NCI-H526 (cell line): ENCODE data around the gene GNAT1.
"Not testable (repeated sequence)": the region's sequence is repeated elsewhere in the genome, so short reads cannot be mapped to it uniquely, and the experiment has no call there.

Source experiments
- DNase-seq, 2 experiments: peaks; one replicate each; lab custom pipeline; 2025; lab: John Stamatoyannopoulos, UW

GNAT1 gene

DNA sequence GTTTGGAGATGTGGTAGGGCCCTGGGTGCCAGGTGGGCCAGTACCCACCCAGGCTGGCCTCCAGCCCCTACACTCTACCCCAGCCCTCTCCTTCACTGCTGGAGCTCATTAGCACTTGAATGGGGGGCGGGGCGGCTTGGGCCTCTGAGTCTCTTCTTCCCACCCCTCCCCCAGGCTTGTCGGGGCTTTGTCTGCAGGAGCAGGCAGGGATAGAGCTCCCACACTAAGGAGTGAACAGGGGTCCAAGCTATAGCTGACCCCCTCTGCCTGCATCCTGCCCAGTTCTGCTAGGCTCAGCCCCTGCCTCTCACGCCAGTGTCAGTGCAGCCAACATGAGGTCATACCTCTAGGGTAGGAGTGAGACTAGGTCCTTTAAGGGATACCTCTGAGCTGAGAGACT lies 49.8 kb downstream of the GNAT1 start:
- DNase-seq = no peak

DNA sequence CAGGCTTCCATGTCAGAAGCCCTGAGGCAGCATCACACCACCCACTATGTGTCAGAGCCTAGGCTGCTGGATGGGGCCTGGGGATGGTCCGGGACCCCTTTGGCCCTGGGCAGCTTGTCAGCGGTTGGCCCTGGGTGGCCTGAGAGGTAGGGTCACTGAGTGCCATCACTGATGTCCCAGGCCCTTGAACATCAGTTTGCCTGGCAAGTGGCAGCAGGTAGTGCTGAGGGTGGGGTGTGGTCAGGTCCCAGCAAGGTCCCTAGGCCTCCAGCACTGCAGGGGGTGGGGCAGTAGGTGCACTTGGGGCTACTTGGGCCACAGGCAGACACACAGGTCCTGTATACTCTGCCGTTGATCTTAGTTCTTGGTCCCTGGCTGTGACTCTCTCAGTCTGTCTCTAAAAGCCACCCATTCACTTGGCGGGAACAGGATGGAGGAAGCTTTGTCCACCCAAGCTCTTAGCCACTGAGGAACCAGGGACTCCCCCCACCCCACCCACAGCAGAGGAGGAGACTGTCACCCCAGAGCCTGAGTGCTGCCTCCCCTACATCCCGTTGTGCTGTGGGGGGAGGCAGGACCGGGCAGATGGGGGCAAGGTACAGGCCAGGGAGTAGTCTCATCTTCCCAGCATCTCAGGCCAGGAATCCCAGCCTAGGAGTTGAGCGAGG lies 50.4 kb downstream of the GNAT1 start:
- DNase-seq = no peak

DNA sequence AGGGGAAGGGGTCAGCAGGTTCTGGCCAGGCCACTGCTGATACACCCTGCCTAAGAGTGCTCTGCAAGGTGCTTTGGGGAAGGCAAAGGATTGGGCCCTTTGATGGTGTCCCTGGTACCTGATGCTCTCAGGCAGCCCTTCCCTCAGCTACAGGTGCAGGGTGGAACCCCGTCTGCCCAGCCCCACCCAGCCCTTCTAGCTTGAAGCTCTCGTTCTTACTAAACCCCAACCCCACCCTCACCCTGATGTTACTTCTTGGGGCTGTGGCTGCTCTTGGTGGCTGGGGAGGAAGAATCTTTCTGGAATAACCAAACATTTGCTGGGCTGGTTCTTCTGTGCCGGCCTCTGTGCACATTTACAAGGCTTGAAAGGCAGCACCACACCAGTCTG lies 51.0 kb downstream of the GNAT1 start:
- no peak for DNase-seq

DNA sequence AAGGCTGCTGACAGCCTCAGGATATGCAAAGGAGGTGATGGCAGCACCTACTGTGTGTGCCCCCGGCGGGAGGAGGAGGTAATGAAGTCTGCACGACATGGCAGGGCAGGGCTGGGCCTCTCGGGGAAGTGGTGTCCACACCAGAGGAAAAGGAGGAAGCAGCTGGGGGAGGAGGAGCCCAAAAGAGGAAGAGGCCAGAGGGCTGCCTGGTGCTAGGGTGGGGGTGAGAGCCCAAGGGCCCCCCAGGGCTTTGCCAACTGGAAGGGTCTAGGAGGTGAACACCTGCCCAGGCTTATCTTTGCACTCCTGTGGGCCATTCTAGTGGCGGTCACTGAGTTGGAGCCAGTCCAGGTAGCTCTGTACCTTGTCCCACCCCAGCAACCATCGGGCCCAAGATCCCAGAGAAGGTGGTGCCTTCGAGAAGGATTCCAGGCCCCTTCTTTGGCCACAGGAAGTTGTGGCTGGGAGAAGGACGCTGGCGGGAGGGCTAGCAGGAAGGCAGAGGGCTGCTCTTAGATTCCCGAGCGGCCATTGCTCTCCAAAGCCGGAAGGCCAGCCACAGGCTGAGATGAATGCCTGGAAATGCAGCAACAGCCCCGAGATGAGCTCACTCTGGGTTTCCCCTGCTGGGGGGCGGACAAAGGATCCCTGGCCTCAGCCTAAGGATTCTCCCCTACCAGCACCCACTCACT lies 51.6 kb downstream of the GNAT1 start:
- DNase-seq = no peak

DNA sequence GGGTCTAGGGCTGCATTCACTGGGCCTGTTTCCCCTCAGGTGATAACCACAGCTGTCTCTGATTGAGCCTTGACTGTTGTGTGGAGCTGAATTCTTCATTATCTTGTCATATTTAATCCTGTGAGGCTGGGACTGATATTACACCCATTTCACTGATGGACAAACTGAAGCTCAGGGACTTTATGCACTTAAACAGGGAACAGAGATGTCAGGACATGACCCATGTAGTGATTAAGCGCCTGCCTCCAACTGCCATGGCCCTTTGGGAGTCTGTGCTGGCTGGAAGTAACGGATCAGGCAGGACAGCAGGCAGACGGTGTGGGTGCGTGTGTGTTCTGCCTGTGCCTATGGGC lies 52.1 kb downstream of the GNAT1 start:
- no peak for DNase-seq

DNA sequence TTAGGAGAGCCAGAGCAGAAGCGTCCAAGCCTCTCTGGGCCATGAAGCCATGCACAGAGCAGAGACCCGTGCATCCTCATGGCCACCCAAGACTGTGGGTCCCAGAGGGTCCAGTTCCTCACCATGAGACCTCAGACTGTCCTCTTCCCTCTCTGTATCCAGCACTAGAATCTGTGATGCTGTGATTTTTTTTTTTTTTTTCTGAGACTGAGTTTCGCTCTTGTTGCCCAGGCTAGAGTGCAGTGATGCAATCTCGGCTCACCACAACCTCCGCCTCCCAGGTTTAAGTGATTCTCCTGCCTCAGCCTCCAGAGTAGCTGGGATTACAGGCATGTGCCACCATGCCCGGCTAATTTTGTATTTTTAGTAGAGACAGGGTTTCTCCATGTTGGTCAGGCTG lies 53.4 kb downstream of the GNAT1 start:
- not testable (repeated sequence) for DNase-seq

DNA sequence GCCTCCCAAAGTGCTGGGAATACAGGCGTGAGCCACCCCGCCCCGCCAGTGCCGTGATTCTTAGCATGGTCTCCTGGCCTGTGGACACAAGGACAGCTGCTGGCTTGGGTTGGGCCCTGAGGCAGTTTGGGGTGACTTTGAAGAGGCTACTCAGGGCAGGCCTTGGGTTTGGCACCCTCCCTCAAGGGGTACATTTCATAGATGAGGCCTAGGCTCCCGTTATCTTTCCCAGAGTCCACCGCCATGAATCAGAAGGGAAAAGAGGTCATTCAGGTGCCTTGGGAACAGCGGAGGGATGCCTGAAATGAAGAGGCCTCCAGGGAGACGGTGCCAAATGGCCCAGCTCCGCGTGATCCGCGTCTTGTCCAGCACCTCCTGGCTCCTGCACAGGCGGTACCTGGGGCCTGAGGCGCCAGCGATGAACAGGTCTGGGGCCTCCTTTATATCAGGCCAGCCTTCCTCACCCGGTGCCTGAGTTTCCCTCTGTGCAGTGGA lies 53.9 kb downstream of the GNAT1 start:
- DNase-seq = no peak

DNA sequence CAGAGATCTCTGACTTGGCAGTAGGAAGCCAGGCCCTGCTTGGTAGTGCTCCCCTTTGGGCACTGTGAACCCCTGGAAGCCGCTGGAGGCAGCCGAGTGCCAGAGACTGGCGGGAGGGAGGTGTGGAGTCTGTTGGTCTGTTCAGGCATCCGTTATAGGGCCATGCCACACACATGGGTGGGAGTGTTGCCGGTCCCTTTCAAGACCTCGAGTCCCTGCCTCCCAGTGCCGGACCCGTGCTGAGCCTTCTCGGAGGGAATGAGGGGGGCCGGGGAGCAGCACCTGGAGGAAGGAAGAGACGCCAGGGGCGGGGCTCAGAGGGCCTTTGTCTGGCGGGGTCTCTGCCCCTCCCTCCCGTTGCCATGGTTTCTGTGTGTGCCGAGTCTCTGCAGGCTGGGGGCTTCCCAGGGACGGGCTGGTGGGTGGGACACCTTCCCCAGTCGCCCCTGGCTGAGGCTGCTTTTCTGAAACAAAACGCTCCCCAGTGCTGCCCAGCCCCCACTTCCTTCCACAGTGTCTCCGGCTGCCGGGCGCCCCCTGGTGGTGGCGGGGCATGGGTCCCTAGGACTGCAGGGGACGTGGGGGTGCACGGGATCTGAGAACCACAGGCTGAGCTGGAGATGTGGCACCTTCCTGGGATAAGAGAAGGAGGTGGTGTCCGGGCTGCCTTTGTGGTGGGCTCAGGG lies 54.6 kb downstream of the GNAT1 start:
- DNase-seq = peak; percentile 61 to 89

DNA sequence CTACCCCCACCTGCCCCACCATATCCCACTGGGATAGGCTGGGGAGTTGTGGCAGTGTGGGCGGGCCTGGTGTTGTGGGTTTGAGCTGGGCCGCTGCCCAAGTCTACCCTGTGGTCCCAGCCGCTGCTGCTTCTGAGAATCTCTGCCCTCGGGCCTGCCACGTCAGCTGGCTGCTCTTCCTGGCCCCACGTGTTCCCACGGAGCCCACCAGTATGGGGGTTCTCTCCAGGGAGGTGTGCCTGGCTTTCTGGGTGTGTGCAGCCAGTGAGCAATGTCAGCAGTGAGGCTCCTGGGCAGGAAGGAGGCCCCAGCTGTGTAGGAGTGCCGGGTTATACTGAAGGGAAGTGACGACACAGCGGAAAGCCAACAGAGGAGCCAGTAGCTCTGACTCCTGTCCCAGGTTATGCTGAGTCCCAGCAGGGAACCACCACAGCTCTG lies 55.1 kb downstream of the GNAT1 start:
- DNase-seq = no peak
